ENCODE data around the gene KCNJ6. TPM values are rescaled to one million over a fixed set of nuclear protein-coding genes. Genes with fewer than 3 reads are reported as not detected.

KCNJ6 gene
- total and polyA plus RNA-seq, 9 of the 15 experiments (the other 6 are each of a cell fraction or from before 2014, with no cell fraction given): 0.06 to 0.21 (median 0.13) TPM; not detected in 1

DNA sequence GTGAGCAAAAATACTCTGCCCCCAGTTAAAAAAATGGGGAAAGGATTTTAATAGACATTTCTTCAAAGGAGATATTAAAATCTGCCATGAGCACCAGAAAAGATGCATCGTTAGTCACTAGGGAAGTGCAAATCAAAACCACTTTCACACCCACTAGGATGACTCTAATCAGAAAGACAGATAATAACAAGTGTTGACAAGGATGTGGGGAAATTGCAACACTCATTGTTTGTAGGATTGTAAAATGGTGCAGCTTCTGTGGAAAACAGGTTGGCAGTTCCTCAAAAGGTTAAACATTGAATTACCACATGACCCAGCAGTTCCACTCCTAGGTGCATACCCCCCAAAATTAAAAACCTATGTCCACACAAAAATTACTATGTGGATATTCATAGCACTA lies 112.3 kb downstream of the KCNJ6 start (continued):
- no peak for TF ChIP-seq ZNF766 (CRISPR knock-in tag; conservative IDR thresholded peaks at IDR 0.05)

GRCh38 chr21:37803101-37803651 lies 113.1 kb downstream of the KCNJ6 start:
- WGBS (ENCODE audit: insufficient coverage, low coverage, missing lambda C conversion rate): 0% methylated on average over 8 of the region's 8 CpGs
- TF ChIP-seq STAT5B (CRISPR knock-in tag; IDR thresholded peaks at IDR 0.05) (no peak), KLF13 (tag; IDR thresholded peaks at IDR 0.05; ENCODE audit: borderline replicate concordance, low read depth) (no peak), ZNF778 (CRISPR knock-in tag; IDR thresholded peaks at IDR 0.05) (no peak), CEBPB (tag; IDR thresholded peaks at IDR 0.05) (no peak), STAG1 (CRISPR knock-in tag; IDR thresholded peaks at IDR 0.05; ENCODE audit: borderline replicate concordance) (no peak), KAT7 (CRISPR knock-in tag; IDR thresholded peaks at IDR 0.05; ENCODE audit: borderline replicate concordance) (no peak), TARDBP (IDR thresholded peaks at IDR 0.05) (no peak), ARHGAP35 (IDR thresholded peaks at IDR 0.05; ENCODE audit: partially characterized antibody) (no peak), ASH1L (IDR thresholded peaks at IDR 0.05; ENCODE audit: borderline replicate concordance, low read depth, partially characterized antibody) (no peak), KDM4B (IDR thresholded peaks at IDR 0.05; ENCODE audit: borderline replicate concordance in 2 of 2, low read depth in 1 of 2) (no peak), PML (IDR thresholded peaks at IDR 0.05; ENCODE audit: low read length) (no peak), MTA1 (IDR thresholded peaks at IDR 0.05; ENCODE audit: borderline replicate concordance) (no peak), SETDB1 (IDR thresholded peaks at IDR 0.05; ENCODE audit: low read length) (no peak), ESRRA (IDR thresholded peaks at IDR 0.05; ENCODE audit: borderline replicate concordance, low read depth) (no peak)
- TF ChIP-seq, protein P1, sequence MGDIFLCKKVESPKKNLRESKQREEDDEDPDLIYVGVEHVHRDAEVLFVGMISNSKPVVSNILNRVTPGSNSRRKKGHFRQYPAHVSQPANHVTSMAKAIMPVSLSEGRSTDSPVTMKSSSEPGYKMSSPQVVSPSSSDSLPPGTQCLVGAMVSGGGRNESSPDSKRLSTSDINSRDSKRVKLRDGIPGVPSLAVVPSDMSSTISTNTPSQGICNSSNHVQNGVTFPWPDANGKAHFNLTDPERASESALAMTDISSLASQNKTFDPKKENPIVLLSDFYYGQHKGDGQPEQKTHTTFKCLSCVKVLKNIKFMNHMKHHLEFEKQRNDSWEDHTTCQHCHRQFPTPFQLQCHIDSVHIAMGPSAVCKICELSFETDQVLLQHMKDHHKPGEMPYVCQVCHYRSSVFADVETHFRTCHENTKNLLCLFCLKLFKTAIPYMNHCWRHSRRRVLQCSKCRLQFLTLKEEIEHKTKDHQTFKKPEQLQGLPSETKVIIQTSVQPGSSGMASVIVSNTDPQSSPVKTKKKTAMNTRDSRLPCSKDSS (IDR thresholded peaks at IDR 0.05; ENCODE audit: low read depth, partially characterized antibody): no peak
- TF ChIP-seq, protein P2, sequence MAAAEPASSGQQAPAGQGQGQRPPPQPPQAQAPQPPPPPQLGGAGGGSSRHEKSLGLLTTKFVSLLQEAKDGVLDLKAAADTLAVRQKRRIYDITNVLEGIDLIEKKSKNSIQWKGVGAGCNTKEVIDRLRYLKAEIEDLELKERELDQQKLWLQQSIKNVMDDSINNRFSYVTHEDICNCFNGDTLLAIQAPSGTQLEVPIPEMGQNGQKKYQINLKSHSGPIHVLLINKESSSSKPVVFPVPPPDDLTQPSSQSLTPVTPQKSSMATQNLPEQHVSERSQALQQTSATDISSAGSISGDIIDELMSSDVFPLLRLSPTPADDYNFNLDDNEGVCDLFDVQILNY (CRISPR knock-in tag; IDR thresholded peaks at IDR 0.05): no peak
- no peaks in the 10 kb centered on the region for H3K9me3 ChIP-seq (replicated peaks; ENCODE audit: control insufficient read depth, insufficient read depth, low read depth, low read length)
- H3K4me1 ChIP-seq (replicated peaks in 1 of 2; ENCODE audit: control insufficient read depth in 2 of 2, insufficient read depth in 2 of 2, low read length in 2 of 2): no peaks in the 10 kb centered on the region
- no peaks in the 10 kb centered on the region for H3K79me2 ChIP-seq (ENCODE audit: control insufficient read depth, insufficient read depth, low read length)
- intact Hi-C loops (cut with micrococcal nuclease) (no loop called here), in situ Hi-C loops (cut with MboI) (no loop called here)
- BruUV-seq (replicated peaks): no TSS peak
- no peaks in the 10 kb centered on the region for H3K9me1 ChIP-seq (ENCODE audit: control insufficient read depth, insufficient read depth, low read length)
- H3K9ac ChIP-seq (ENCODE audit: insufficient read depth in 1 of 2, low read depth in 2 of 2, low read length in 2 of 2): no peak overlapping the region
- DNase-seq (ENCODE audit: extremely low read depth in 1 of 4, low spot score in 3 of 4) (no peak), FAIRE-seq (no peak), ATAC-seq (no peak)
- H3K27ac ChIP-seq (ENCODE audit: extremely low read depth, low read depth, low read length): no peak overlapping the region
- H2AFZ ChIP-seq (ENCODE audit: low read depth, low read length): no peak overlapping the region
- CTCF ChIA-PET (ENCODE audit: low intra/inter-chr PET ratio): no interaction called here
- H3K27me3 ChIP-seq (ENCODE audit: control insufficient read depth in 2 of 2, insufficient read depth in 2 of 2, low read length in 2 of 2): peaks cover 8 to 16% of the 10 kb centered on the region in 2 experiments; a peak in 4 of 5 replicates
- H3K36me3 ChIP-seq (ENCODE audit: control insufficient read depth, insufficient read depth, low read length): no peaks in the 10 kb centered on the region
- H3K4me2 ChIP-seq (ENCODE audit: insufficient read depth, low read length): no peak overlapping the region
- H3K4me3 ChIP-seq: no peak overlapping the region
- H4K20me1 ChIP-seq (replicated peaks; ENCODE audit: control insufficient read depth, insufficient read depth, low read length): no peaks in the 10 kb centered on the region
- POLR2A ChIA-PET: interaction anchor here (0.7 kb wide), 1 partner anchor 1317 kb away, joined by 3 read pairs; no protein-coding TSS in a partner anchor

Data from K562 (cell line).